CD4-positive, alpha-beta T cell treated with Interleukin-15 for 1 hour (primary cell): ENCODE results near the gene PNPLA2.

Experiments used
- DNase-seq: peaks from one replicate; pipeline ENCODE4 v3.0.0-alpha.2; 2020

Gene PNPLA2

GRCh38 chr11:786235-787083, 32.3 kb upstream of the PNPLA2 start:
- DNase-seq = no peak

DNA sequence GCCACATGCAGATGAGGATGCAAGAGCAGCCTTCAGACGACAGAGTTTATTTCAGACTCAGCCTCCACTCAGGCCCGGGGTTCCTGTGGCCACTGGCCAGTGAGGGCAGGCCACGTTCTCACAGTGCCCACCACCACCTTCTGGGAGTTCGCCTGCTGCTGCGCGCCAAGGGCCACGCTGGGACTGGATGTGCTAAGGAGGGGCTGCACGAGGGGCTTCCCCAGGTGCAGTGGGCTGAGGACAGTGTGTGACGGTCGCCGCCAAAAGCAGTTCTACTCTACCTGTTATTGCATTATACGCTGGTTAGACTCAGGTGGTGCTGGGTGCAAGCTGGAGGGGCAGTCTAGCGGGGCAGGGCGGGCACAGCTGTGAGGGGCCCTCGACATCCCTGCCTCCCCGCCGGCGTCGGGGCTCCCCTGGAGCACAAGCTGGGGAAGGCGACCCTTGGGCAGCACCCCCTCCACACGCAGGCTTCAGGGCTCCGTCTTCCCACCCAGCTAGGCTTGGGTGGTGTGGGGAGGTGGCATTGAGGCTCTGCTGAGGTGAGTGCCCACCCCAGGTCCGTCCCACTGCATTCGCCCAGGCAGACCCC, 31.5 kb upstream of the PNPLA2 start:
- no peak for DNase-seq

- no peak for DNase-seq
These were observed 30.6 kb upstream of the PNPLA2 start for GRCh38 chr11:788009-788640.

DNA sequence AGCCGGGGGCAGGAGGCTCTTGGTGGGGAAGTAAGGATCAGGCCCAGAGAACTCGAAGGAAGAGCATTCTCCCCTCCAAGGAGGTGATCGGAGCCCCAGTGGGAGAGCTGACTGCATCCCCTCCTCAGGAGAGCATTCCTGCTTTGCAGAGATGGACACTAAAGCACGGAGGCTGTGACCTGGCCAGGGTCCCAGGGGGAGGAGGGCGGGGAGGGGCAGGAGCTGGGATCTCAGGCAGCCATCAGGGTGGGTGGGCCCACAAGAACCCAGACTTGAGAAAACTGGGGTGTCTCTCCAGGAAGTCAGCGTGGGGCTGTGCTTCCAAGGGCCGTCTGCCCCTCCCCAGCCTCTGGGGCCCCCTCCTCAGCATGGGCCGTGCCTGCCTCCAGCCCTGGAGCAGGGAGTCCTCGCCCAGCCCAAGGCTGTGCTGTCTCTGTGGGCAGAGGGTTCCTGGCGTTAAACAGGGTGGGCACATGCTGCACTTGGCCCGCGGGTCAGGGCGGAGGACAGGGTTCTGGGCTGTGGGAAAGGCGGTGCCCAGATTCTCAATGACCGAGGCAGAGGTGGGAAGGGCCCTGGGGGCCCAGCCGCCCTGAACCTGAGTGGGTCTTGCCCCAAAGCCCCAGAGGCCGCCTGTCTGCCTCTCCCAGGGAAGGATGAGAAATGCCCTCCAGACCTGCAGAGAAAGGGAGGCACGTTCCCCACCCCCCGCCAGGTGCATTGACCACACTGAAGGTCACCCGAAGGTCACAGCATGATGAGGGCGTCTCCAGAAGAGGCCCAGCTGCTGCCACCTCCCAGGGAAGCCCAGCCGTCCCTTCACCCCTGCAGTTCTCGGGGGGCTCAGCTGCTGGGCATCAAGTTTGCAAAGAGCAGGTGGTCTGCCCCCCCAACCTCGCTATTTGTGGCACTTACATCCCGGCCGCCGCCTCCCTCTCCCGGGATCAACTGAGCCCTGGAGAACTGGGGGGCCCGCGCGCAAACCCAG, 29.5 kb upstream of the PNPLA2 start:
- DNase-seq = no peak

DNA sequence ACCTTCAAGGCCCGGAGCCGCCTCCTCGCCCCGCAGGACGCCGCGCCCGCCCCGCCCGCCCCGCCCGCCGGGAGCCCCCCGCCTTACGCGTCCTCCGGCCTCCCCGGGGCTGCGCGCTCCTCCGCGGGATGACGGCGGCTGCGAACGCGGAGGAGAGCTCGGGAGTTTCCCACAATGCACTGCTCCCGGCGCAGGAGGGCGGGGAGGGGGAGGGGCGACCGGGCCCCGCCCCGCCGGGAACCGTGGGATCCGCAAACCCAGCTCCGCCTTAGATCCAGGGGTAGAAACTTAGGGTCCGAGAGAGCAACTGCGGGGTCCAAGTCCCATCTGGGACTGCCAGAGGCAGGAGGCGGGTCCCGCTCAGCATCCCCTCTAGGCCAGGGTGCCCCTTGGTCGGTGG, 28.8 kb upstream of the PNPLA2 start, which contains the start of gene CEND1:
Gene CEND1, minus strand, starts transcription at position 148 of the 400 bp plus-strand sequence. CDS start 1,514 bp downstream, outside the sequence.
- no peak for DNase-seq

GRCh38 chr11:790721-791564, 27.8 kb upstream of the PNPLA2 start:
- DNase-seq = no peak

DNA sequence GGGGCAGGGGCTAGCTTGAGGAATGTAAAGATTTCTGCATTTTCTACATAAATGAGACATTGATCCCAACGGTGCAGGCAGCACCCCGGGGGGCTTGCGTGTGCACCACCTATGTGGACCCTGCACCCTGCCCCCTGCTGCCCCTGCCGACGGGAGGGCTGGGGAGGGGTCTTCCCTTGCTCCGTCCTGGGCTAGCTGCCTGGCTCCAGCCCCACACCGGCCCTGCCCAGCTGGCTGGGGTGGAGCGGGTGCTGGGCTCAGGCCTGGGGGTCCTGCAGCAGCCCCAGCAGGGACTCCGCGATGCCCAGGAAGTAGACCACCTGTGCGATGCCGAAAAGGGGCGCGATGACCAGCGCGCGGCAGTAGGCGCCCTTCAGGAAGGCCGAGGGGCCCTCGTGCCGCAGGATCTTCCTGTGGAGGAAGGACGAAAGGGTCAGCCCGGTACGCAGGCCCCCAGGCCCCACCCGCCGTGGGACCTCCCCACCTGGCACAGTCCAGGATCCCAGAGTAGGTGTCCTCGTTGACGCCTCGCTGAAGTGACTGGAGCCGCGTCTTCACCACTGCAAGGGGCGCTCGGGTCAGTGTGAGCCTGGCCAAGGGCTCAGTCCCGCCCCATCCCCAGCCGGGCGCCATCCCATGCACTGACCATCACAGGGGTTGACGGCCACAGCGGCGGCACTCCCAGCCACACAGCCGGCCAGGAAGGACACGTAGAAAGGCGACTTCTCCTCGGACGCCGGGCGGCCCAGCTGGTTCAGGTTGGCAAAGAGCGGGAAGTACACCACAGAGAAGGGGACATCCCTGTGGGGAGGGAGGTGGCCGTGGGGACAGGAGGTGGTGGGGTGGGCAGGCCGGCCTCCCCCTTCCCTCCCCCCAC, 26.8 kb upstream of the PNPLA2 start:
- DNase-seq = no peak

DNA sequence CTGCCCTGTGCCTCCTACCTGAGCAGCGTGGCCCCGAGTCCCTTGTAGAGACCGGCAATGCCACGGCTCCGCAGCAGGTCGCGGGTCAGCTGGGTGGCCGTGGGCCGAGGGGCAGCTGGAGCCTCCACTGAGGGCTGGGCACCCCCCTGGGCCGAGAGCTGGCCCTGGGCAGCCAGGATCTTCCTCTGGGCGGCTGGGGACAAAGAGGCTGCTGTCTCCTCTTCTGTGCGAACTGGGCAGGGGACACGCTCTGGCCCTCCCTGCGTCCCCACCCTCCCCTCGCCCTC, 26.2 kb upstream of the PNPLA2 start:
- DNase-seq = no peak

DNA sequence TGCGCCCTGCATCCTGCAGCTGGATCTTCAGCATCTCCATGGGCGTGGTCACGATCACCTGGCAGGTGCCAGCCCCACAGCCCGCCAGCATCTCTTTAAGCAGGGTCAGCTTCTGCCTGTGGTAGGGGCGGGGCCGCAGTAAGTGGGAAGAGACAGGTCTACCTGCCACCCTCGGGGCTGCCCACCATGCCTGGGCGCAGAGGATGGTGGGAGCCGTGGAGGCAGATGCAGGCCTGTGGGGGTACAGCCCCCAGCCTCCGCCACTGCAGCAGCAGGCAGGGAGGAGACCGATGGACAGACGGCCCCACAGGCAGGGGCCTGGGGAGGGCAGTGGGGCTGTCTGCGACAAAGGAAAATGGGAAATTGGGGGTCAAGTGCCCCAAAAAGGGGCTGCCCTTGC, 25.8 kb upstream of the PNPLA2 start:
- no peak for DNase-seq

DNA sequence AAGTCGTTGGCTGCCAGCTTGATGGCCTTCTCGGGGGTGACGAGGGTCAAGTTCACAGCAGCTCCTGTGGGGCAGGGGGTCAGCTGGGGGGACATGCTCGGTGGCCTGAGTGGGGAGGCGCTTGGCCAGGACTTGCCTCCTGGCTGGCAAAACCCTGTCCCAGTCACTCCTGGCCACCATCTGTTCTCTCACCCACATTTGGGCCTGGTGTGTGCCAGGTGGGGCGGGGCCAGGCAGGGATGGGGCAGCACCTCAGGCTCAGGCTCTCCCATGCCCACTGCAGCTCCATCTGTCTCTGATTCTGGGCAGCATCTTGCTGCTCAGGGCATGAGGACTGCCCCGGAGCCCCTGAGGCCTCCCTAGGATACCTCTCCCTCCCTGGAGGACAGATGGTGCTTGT, 25.2 kb upstream of the PNPLA2 start:
- DNase-seq = no peak

GRCh38 chr11:794013-794765, 24.5 kb upstream of the PNPLA2 start:
- no peak for DNase-seq

DNA sequence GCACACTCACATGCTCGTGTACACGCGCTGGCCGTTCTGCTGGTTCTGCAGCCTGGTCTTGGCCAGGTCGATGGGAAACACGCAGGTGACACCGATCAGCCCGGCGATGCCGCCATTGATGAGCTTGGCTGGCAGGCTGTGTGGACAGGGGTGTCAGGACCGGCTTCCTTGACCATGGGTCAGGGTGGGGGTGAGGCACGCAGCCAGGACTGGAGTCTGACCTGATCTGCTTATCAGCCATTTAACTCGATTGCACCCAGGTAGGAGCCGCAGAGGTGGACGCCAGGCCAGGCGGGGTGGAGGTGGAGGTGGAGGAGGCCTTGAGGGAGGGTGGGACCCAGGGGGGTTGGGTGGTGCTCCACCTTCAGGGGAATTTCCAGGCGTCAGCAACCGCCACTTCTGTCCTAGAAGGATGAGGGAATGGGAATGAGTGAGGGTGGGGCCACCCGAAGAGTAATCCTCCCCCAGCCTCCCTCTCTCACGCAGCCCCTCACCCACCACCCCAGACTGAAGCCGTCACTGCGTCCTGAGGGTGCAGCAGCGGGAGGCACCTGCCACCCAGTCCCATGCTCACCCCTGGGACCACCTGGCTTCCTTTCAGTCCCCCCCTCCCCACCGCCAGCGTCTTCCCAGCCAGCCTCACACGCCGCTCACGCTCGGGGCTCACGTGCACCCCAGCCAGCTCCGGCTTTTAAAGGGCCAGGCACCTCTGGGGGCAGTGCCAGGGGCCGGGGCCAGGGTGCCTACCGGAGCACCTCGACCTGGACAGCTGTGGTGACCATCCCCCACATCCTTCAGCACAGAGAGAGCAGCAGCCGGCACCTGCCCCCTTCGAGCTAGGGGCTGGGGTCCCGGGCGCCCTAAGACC, 23.7 kb upstream of the PNPLA2 start:
- no peak for DNase-seq

DNA sequence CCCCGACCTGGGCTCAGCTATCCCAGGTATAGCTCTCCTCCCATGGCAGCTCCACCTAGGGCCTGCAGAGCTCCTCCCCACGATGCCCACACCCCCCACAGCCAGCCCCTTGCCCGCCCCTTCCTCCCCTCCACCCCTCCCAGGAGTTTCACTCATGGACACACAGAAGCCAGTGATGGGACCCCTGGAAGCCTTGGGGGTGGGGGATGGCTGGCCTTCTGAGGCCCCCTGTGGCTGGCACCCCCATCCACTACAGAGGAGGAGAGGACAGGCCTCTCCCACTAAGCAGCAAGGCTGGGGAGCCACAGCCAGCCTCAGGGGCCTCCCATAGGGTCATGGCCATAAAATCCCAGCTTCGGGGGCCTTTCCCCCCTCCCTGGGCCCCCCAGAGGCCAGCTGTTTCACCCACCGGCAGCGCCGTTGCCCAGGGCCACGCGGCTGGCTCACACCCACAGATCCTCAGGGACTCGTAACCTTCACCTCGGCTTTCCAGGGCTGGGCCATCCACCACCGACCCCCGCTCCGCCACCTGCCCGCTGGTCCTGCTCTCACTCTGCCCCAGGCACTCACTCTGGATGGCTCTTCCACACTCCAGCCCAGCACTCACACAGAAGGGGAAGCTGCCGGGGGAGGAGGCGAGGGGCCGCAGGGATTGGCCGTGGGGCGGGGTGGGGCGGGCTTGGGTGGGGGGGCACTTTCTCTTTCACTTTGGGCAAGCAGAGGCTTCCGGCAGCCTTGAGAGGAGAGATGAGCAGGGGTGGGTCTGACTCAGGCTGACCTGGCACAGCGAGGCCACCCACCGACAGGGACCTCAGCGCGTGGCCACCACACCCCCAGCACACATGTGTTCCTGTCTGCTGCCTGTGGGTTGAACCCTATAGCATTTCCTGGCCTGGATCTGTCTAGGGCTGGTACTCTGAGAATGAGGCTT, 22.8 kb upstream of the PNPLA2 start:
- peak; percentile 82 for DNase-seq

DNA sequence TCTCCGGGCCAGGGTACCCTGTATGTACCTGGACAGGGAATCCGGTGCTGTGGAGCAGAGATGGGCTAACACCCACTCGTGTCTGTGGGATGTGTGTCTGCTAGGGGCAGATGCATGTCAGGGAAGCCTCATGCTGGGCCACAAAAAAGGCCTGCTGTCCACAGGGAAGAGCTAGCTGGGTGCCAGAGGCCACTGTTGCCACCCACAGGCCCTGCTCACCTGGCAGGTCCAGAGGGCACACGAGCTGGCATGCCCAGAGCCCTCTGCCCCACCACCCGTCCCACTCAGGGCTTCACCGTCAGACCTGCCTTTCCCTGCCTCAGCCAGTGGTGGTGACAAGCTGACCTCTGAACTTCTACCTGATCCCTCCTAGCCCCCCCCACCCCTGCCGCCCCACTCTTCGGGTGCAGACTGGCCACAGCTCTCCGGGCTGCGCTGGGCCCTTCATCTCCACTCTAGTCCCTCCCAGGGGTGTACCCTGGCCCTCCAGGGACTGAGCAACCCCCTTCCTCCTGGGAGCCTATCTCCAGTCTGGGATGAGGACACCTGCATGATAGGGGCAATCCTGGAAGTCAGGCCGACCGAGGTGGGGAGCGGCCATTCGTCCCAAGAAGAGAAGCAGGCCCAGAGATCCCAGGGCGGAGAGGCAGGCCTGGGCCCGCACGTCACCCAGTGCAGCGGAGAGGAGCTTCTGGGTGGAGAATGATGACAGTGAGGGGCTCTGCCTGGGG, 22.0 kb upstream of the PNPLA2 start:
- DNase-seq = no peak

DNA sequence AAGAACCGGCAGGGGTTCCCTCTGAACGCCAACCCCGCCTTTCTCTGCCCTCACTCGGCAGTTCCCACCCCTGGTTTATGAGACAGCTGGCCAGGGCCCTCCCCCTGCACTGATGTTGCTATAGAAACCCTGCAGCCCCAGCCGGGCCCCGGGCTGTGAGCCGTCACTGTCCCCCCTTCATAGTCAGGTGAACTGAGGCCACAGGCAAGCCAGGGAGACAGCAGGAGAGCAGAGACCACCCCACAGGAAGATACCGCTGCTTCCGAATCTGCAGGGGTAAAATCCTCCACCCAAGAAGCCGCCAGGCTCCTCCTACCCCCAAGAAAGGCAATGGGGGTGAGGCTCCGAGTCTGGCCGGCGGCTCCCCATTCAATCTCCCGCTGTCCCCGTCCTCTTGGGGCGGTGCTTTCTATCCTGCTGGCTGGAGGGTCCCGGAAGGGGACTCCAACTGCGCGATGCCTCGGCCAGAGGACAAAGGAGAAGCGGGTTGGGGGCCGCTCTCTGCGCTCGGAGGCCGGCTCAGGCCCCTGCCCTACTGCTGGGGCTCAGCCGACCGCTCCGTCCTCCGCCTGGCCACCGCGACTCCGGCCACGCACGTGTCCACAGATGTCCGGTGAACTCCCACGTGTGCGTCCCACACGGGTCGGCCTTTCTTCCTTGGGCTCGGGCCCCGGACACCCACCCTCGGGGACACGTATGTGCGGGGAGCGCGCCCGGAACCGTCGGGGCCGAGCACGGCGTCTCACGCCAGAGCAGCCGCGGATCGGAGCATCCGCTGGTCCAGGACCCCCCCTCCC, 21.2 kb upstream of the PNPLA2 start:
- peak; percentile 87 for DNase-seq

DNA sequence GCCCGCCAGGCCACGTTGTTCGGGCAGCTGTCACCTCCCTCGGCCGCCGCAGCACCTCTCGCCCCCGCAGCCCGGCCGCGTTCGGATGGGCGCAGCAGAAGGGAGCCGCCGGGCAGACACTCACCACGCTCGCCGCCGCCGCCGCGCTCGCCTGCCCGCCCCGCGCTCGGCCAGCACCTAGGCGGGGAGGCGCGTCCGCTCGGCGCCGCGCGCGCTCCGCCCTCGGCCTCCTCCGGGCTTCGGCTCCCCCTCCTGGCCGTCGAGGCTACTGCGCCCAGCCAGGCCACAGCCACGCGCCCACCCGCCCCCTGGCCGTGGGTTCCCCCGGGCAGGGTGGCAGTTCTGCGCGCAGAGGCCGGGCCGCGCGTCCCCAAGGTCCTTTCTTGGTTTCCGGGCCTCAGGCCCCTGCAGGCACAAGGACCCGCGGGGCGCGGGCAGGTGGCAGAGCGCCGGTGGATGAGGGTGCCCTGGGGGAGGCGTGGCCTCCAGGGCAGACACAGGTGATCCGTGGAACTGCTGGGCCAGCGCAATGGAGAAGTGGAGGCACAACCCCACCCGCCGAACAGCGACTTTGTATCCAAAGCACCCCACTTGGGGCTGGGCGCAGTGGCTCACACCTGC, 20.5 kb upstream of the PNPLA2 start, which contains the start of gene SLC25A22:
Gene SLC25A22, minus strand, starts transcription at position 189 of the 621 bp plus-strand sequence. CDS start 3,275 bp downstream, outside the sequence.
- DNase-seq = peak; percentile 75
